Measurements from ENCODE around the gene HOXA13.
A peak's percentile ranks its signal among the peaks of the same experiment; 100 is the strongest.

HOXA13 gene

GRCh38 chr7:27154901-27155815 lies 44.7 kb downstream of the HOXA13 start:
- no peak for DNase-seq (ENCODE audit: extremely low read depth, low read depth)
- peak overlapping the region; percentile 60 for H3K4me3 ChIP-seq (replicated peaks; ENCODE audit: low read depth, low read length)
- TF ChIP-seq CTCF (IDR thresholded peaks at IDR 0.05; ENCODE audit: low read depth, low read length, missing control alignments) = no peak

- DNase-seq (ENCODE audit: extremely low read depth, low read depth) = no peak
- no peak overlapping the region for H3K4me3 ChIP-seq (replicated peaks; ENCODE audit: low read depth, low read length)
- no peak for TF ChIP-seq CTCF (IDR thresholded peaks at IDR 0.05; ENCODE audit: low read depth, low read length, missing control alignments)
Observed at GRCh38 chr7:27154369-27154768, 45.5 kb downstream of the HOXA13 start.

- no peak for DNase-seq (ENCODE audit: extremely low read depth, low read depth)
- no peak overlapping the region for H3K4me3 ChIP-seq (replicated peaks; ENCODE audit: low read depth, low read length)
- no peak for TF ChIP-seq CTCF (IDR thresholded peaks at IDR 0.05; ENCODE audit: low read depth, low read length, missing control alignments)
Observed at GRCh38 chr7:27153526-27153925, 46.4 kb downstream of the HOXA13 start.

- TF ChIP-seq CTCF (IDR thresholded peaks at IDR 0.05; ENCODE audit: low read depth, low read length, missing control alignments) = no peak
- peak overlapping the region; percentile 50 for H3K4me3 ChIP-seq (replicated peaks; ENCODE audit: low read depth, low read length)
- no peak for DNase-seq (ENCODE audit: extremely low read depth, low read depth)
Observed at GRCh38 chr7:27152816-27153442, 47.0 kb downstream of the HOXA13 start.

- DNase-seq (ENCODE audit: extremely low read depth, low read depth) = no peak
- TF ChIP-seq CTCF (IDR thresholded peaks at IDR 0.05; ENCODE audit: low read depth, low read length, missing control alignments) = no peak
- H3K4me3 ChIP-seq (replicated peaks; ENCODE audit: low read depth, low read length) = peak within 1 kb of the TSS; percentile 50
Observed at GRCh38 chr7:27151931-27152815, 47.7 kb downstream of the HOXA13 start, which contains the start of gene HOXA3. Gene HOXA3 (minus strand): TSS chr7:27152583. CDS start chr7:27110640, 41,943 bp downstream.

- DNase-seq (ENCODE audit: extremely low read depth, low read depth) = no peak
- no peak for TF ChIP-seq CTCF (IDR thresholded peaks at IDR 0.05; ENCODE audit: low read depth, low read length, missing control alignments)
- peak overlapping the region; percentile 50 for H3K4me3 ChIP-seq (replicated peaks; ENCODE audit: low read depth, low read length)
Observed at GRCh38 chr7:27151341-27151930, 48.5 kb downstream of the HOXA13 start.

Measured in HFF-Myc (cell line).